Measurements from ENCODE around the gene AGRP. TPM values are rescaled to one million over a fixed set of nuclear protein-coding genes. Genes with fewer than 3 reads are reported as not detected.

AGRP gene
- total RNA-seq, 1 experiment from 2014 or later: not detected

- Histone ChIP-seq H3K4me1 (peaks cover 19% of the 10 kb centered on the region), H3K9me3 (no peaks in the 10 kb centered on the region), H3K27me3 (replicated peaks; ENCODE audit: control insufficient read depth, insufficient read depth, low read length) (no peaks in the 10 kb centered on the region), H3K36me3 (ENCODE audit: control insufficient read depth, insufficient read depth, low read length) (peaks cover 2% of the 10 kb centered on the region; the same call in 1 of the 2 replicates), H3K4me3 (ENCODE audit: low read depth, low read length) (no peak overlapping the region)
- no TSS peak for BruUV-seq (replicated peaks)
- no peaks in the 10 kb centered on the region for H3K27me3 Mint-ChIP-seq (ENCODE audit: insufficient read depth, unreplicated experiment)
- H3K27ac Mint-ChIP-seq (ENCODE audit: unreplicated experiment): peak overlapping the region; percentile 8
- H3K9me3 Mint-ChIP-seq (ENCODE audit: unreplicated experiment): no peaks in the 10 kb centered on the region
- no peak for DNase-seq
- ChIA-PET POLR2A (interaction anchor here (0.6 kb wide), 2 partner anchors 145 to 186 kb away, joined by 3 to 5 read pairs; no protein-coding TSS in a partner anchor), CTCF (interaction anchor here (0.7 kb wide), 2 partner anchors 76 to 95 kb away, joined by 3 to 4 read pairs; partner anchors contain the start of gene RIPOR1)
- peaks cover 11% of the 10 kb centered on the region for H3K36me3 Mint-ChIP-seq (ENCODE audit: insufficient read depth, unreplicated experiment)
- intact Hi-C loops (cut with micrococcal nuclease; ENCODE audit: unreplicated experiment): loop anchor here (5.0 kb wide), 1 partner anchor 49 kb away; the partner anchor contains the start of genes AGRP and ATP6V0D1
- no peaks in the 10 kb centered on the region for H3K4me1 Mint-ChIP-seq (ENCODE audit: low read depth, unreplicated experiment)
- no peak for TF ChIP-seq CTCF (IDR thresholded peaks at IDR 0.05; ENCODE audit: insufficient read depth in 1 of 2, low read depth in 1 of 2, low read length in 1 of 2, severe bottlenecking in 1 of 2, unreplicated experiment in 1 of 2)
- H3K4me3 Mint-ChIP-seq (ENCODE audit: unreplicated experiment): no peak overlapping the region
Observed at GRCh38 chr16:67433131-67433719, 50.1 kb downstream of the AGRP start.

Other genes with a start within 250 kb of the AGRP start
- gene FHOD1, start 236.1 kb downstream of the AGRP start, total RNA-seq (2022): 59.1 and 69.0 TPM in 2 replicates
- gene SLC9A5, start 234.6 kb downstream of the AGRP start, total RNA-seq (2022): 2.3 and 2.4 TPM in 2 replicates
- 91.0 and 96.4 TPM in 2 replicates for gene PLEKHG4, start 204.0 kb downstream of the AGRP start, total RNA-seq (2022)
- gene KCTD19, start 156.8 kb downstream of the AGRP start, total RNA-seq (2022): not detected in 2 replicates
- 0.79 TPM in 1 of 2 replicates, not detected in the other for gene LRRC36, start 156.7 kb downstream of the AGRP start, total RNA-seq (2022)
- 0.39 and 0.56 TPM in 2 replicates for gene TPPP3, start 90.0 kb downstream of the AGRP start, total RNA-seq (2022)
- 1.0 and 1.3 TPM in 2 replicates for gene ZDHHC1, start 67.1 kb downstream of the AGRP start, total RNA-seq (2022)
- 11.3 and 12.3 TPM in 2 replicates for gene HSD11B2, start 52.4 kb downstream of the AGRP start, total RNA-seq (2022)
- gene ATP6V0D1, start 2.4 kb downstream of the AGRP start, total RNA-seq (2022): 107 and 110 TPM in 2 replicates
- 87.9 and 90.4 TPM in 2 replicates for gene RIPOR1, start 45.3 kb upstream of the AGRP start, total RNA-seq (2022)
- gene CTCF, start 79.0 kb upstream of the AGRP start, total RNA-seq (2022): 60.8 and 67.8 TPM in 2 replicates
- gene CARMIL2, start 161.6 kb upstream of the AGRP start, total RNA-seq (2022): 27.3 and 36.3 TPM in 2 replicates
- 38.6 and 46.1 TPM in 2 replicates for gene ACD, start 176.7 kb upstream of the AGRP start, total RNA-seq (2022)
- gene PARD6A, start 177.4 kb upstream of the AGRP start, total RNA-seq (2022): 7.1 and 8.4 TPM in 2 replicates
- 7.3 and 8.9 TPM in 2 replicates for gene ENKD1, start 183.2 kb upstream of the AGRP start, total RNA-seq (2022)
- gene C16orf86, start 183.3 kb upstream of the AGRP start, total RNA-seq (2022): 0.34 and 0.53 TPM in 2 replicates
- gene GFOD2, start 235.8 kb upstream of the AGRP start, total RNA-seq (2022): 12.7 and 13.4 TPM in 2 replicates

Measured in Caco-2 (cell line).